Endothelial cell of umbilical vein (primary cell): ENCODE results near the gene KCNMB4. TPM values are rescaled to one million over a fixed set of nuclear protein-coding genes. Genes with fewer than 3 reads are reported as not detected.

ENCODE experiments used
- BruUV-seq: library from RNA; stranded (reverse); fragments of 400-500 nt; replicated peaks from 2 replicates; lab custom pipeline; 2021; lab: Mats Ljungman, UMichigan
- CTCF ChIA-PET: fragments of 300-600, 350-600 bp; sonication (Branson Sonifier 250); formaldehyde crosslinking; loops from one replicate; lab custom pipeline; 2021; ENCODE audit warnings: antibody characterized with exemption, inconsistent platforms; lab: Charles Lee
- POLR2A ChIA-PET: fragments of 300-600, 350-600 bp; sonication (Branson Sonifier 250); formaldehyde crosslinking; loops from one replicate; lab custom pipeline; 2021; ENCODE audit warnings: antibody characterized with exemption, inconsistent platforms; lab: Charles Lee
- DNase-seq: peaks from one replicate; pipeline ENCODE4 v3.0.0-alpha.2; 2011; ENCODE audit warnings: low read depth, low spot score
- FAIRE-seq: peaks from 2 replicates; lab custom pipeline; 2011; peaks lifted over from hg19 to GRCh38; lab: Jason Lieb, UNC
- H2AFZ ChIP-seq: 2 replicates; pipeline ENCODE4 v1.6.0; 2012; ENCODE audit warnings: low read depth, low read length, control low read depth, inconsistent platforms
- H3K27ac ChIP-seq: 2 replicates; pipeline ENCODE4 v1.5.1; 2011; ENCODE audit warnings: low read depth, mild to moderate bottlenecking, control low read depth, low read length, moderate library complexity; ENCODE audit not compliant: insufficient read depth
- H3K27me3 ChIP-seq, 2 experiments: 2 replicates each; pipeline versions ENCODE4 v1.6.0 to v1.6.1; 2011; ENCODE audit warnings: low read length in 2 of 2, mixed read lengths in 1 of 2; ENCODE audit not compliant: control insufficient read depth in 2 of 2, insufficient read depth in 2 of 2
- H3K36me3 ChIP-seq, 2 experiments: 2 replicates in 1 of 2; 3 replicates in 1 of 2; pipeline ENCODE4 v1.5.1; 2011; ENCODE audit warnings: low read length in 2 of 2, mild to moderate bottlenecking in 1 of 2, moderate library complexity in 1 of 2; ENCODE audit not compliant: control insufficient read depth in 2 of 2, insufficient read depth in 2 of 2; ENCODE audit errors: extremely low read depth in 1 of 2
- H3K4me1 ChIP-seq: 3 replicates; pipeline ENCODE4 v1.5.1; 2011; ENCODE audit warnings: mild to moderate bottlenecking, low read length; ENCODE audit not compliant: control insufficient read depth, insufficient read depth; ENCODE audit errors: extremely low read depth
- H3K4me2 ChIP-seq: 2 replicates; pipeline ENCODE4 v1.6.1; 2011; ENCODE audit warnings: low read length, control low read depth, mixed read lengths; ENCODE audit not compliant: insufficient read depth
- H3K4me3 ChIP-seq, 3 experiments: fragments of 200-600 bp in 1 of 3; sonication (generic), shearing (Covaris generic) in 1 of 3; replicated peaks in 1 of 3; 2 replicates each; pipeline ENCODE4 v1.5.1; 2011 to 2016; ENCODE audit warnings: control low read depth in 3 of 3, low read length in 3 of 3, mild to moderate bottlenecking in 2 of 3, inconsistent platforms in 1 of 3, low read depth in 1 of 3, moderate library complexity in 1 of 3; ENCODE audit not compliant: insufficient read depth in 1 of 3
- H3K79me2 ChIP-seq: 2 replicates; pipeline ENCODE4 v1.6.0; 2012; ENCODE audit warnings: low read length, inconsistent platforms; ENCODE audit not compliant: control insufficient read depth, insufficient read depth
- H3K9ac ChIP-seq: replicated peaks from 2 replicates; pipeline ENCODE3; 2011; ENCODE audit warnings: low read length, control low read depth; ENCODE audit not compliant: insufficient read depth; ENCODE audit errors: extremely low read depth
- H3K9me1 ChIP-seq: replicated peaks from 3 replicates; pipeline ENCODE4 v1.6.0; 2011; ENCODE audit warnings: mild to moderate bottlenecking, low read length; ENCODE audit not compliant: control insufficient read depth, insufficient read depth; ENCODE audit errors: extremely low read depth
- H3K9me3 ChIP-seq: replicated peaks from 2 replicates; pipeline ENCODE4 v1.5.1; 2012; ENCODE audit warnings: low read length, inconsistent platforms; ENCODE audit not compliant: control insufficient read depth, insufficient read depth
- H4K20me1 ChIP-seq: replicated peaks from 2 replicates; pipeline ENCODE3; 2011; ENCODE audit warnings: mild to moderate bottlenecking, low read length; ENCODE audit not compliant: control insufficient read depth, insufficient read depth; ENCODE audit errors: extremely low read depth
- FOS ChIP-seq: IDR thresholded peaks from 2 replicates; pipeline ENCODE4 v1.6.1; 2011; ENCODE audit warnings: mild to moderate bottlenecking, low read length, moderate library complexity, borderline replicate concordance; ENCODE audit not compliant: insufficient read depth
- GATA2 ChIP-seq: IDR thresholded peaks from 2 replicates; pipeline ENCODE4 v1.7.0; 2011; ENCODE audit warnings: low read depth, mild to moderate bottlenecking, moderate library complexity, mixed read lengths, low read length; ENCODE audit not compliant: insufficient read length, insufficient read depth
- MYC ChIP-seq: IDR thresholded peaks from one replicate; pipeline ENCODE4 v1.6.1; 2011; ENCODE audit warnings: mild to moderate bottlenecking, low read depth, low read length
- POLR2A ChIP-seq: IDR thresholded peaks from 2 replicates; pipeline ENCODE4 v1.6.1; 2012; ENCODE audit warnings: low read depth, mild to moderate bottlenecking, control low read depth, low read length
- POLR2AphosphoS5 ChIP-seq: IDR thresholded peaks from 2 replicates; pipeline ENCODE4 v1.6.1; 2012; ENCODE audit warnings: low read depth, mild to moderate bottlenecking, control low read depth, low read length, moderate library complexity; ENCODE audit not compliant: insufficient read depth
- dilution Hi-C: fragments of 300-500 bp; cut with MboI; formaldehyde crosslinking; loops from one replicate; pipeline ENCODE4 v1.15.0; 2019; ENCODE audit warnings: low sequenced_read_pairs; ENCODE audit not compliant: extremely low pct_ligation_motif_present
- intact Hi-C: fragments of 100-400 bp; cut with micrococcal nuclease; formaldehyde crosslinking; loops from one replicate; pipeline ENCODE4 v1.10.0; 2022
- polyA plus RNA-seq, 4 experiments: library from polyadenylated mRNA; depleted of rRNA in 3 of 4; stranded (reverse) in 3 of 4; unstranded in 1 of 4; fragments of >200 nt; gene quantifications; 2 replicates each; pipeline versions ENCODE4 v1.2.1 to v1.2.3, GENCODE V29; 2011 to 2012; ENCODE audit warnings: missing spikeins in 1 of 4
- total RNA-seq: library from RNA; stranded (reverse); gene quantifications from 2 replicates; pipeline ENCODE4 v1.2.3, GENCODE V29; 2021
- TF ChIP-seq, protein P1 (sequence below), 2 donors: IDR thresholded peaks; 1 replicate in 1 of 2; 2 replicates in 1 of 2; pipeline ENCODE4 v1.5.1; 2011; ENCODE audit warnings: low read length in 2 of 2, mild to moderate bottlenecking in 2 of 2, moderate library complexity in 2 of 2, control low read depth in 1 of 2, inconsistent platforms in 1 of 2, low read depth in 1 of 2; ENCODE audit not compliant: insufficient read depth in 1 of 2; ENCODE audit errors: extremely low read depth in 1 of 2
- TF ChIP-seq, protein P2 (sequence below): IDR thresholded peaks from 2 replicates; pipeline ENCODE4 v1.6.1; 2011; ENCODE audit not compliant: insufficient read depth, insufficient read length

The KCNMB4 gene
- total and polyA plus RNA-seq, 2 donors (not counting 3 experiments of a cell fraction or from before 2014, with no cell fraction given): 0.97 to 2.0 TPM

DNA sequence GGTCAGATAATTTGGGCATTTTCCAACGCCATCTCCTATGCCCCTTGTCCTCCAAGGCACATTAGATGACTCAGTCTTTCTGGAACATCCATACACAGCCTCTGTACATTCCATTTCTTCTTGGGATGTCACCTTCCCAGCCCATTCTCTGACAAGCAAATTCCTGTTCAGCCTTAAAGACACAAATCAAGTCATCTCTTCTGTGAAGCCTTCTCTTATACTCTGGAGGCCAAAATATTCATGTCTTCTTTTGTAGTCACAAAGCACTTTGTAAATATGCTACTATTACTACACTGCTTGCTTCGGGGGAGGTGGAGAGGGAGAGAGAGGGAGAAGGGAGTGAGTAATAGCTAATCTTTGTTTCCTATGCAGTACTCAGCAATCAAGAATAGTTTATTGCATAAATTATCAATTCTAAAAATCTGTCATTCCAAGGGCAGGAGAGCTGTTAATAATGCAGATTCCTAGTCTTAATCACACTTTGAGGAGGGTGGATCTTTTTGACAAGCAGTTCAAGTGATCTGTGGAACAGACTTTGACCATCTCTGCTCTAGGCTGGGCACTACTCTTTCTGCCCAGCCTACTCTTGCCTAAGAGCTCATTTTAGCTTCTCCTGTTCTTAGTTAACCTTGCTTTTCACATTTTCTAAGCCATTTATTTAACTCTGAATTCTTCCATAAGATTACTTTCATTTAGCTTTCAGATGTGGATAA is 27.9 kb downstream of the KCNMB4 start:
- Histone ChIP-seq H3K4me2 (no peak overlapping the region), H3K9me1 (no peaks in the 10 kb centered on the region), H3K4me1 (no peaks in the 10 kb centered on the region), H3K79me2 (no peaks in the 10 kb centered on the region), H3K36me3 (no peaks in the 10 kb centered on the region), H3K27me3 (peaks cover 0 to 2% of the 10 kb centered on the region in 2 experiments), H3K4me3 (no peak overlapping the region), H3K9me3 (no peaks in the 10 kb centered on the region), H3K9ac (no peak overlapping the region), H4K20me1 (no peaks in the 10 kb centered on the region), H2AFZ (no peak overlapping the region), H3K27ac (no peak overlapping the region)
- no TSS peak for BruUV-seq
- intact Hi-C loops: no loop called here
- no peak for FAIRE-seq
- POLR2A ChIA-PET: no interaction called here
- CTCF ChIA-PET: no interaction called here
- TF ChIP-seq FOS (no peak), MYC (no peak), POLR2AphosphoS5 (no peak), POLR2A (no peak), GATA2 (no peak)
- TF ChIP-seq, protein P1, sequence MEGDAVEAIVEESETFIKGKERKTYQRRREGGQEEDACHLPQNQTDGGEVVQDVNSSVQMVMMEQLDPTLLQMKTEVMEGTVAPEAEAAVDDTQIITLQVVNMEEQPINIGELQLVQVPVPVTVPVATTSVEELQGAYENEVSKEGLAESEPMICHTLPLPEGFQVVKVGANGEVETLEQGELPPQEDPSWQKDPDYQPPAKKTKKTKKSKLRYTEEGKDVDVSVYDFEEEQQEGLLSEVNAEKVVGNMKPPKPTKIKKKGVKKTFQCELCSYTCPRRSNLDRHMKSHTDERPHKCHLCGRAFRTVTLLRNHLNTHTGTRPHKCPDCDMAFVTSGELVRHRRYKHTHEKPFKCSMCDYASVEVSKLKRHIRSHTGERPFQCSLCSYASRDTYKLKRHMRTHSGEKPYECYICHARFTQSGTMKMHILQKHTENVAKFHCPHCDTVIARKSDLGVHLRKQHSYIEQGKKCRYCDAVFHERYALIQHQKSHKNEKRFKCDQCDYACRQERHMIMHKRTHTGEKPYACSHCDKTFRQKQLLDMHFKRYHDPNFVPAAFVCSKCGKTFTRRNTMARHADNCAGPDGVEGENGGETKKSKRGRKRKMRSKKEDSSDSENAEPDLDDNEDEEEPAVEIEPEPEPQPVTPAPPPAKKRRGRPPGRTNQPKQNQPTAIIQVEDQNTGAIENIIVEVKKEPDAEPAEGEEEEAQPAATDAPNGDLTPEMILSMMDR (IDR thresholded peaks at IDR 0.05; ENCODE audit: extremely low read depth in 1 of 2, insufficient read depth in 1 of 2, low read depth in 1 of 2, low read length in 2 of 2): no peak
- TF ChIP-seq, protein P2, sequence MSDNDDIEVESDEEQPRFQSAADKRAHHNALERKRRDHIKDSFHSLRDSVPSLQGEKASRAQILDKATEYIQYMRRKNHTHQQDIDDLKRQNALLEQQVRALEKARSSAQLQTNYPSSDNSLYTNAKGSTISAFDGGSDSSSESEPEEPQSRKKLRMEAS: no peak
- DNase-seq: no peak
- dilution Hi-C loops: no loop called here
